HG02623 (cell line): ENCODE data around the gene ASCL5.

Experiments
- ATAC-seq: cut with Tn5 transposase; IDR thresholded peaks from one replicate; pipeline ENCODE4 v1.9.1; 2021; ENCODE audit warnings: moderate library complexity; ENCODE audit not compliant: unreplicated experiment

ASCL5 gene

DNA sequence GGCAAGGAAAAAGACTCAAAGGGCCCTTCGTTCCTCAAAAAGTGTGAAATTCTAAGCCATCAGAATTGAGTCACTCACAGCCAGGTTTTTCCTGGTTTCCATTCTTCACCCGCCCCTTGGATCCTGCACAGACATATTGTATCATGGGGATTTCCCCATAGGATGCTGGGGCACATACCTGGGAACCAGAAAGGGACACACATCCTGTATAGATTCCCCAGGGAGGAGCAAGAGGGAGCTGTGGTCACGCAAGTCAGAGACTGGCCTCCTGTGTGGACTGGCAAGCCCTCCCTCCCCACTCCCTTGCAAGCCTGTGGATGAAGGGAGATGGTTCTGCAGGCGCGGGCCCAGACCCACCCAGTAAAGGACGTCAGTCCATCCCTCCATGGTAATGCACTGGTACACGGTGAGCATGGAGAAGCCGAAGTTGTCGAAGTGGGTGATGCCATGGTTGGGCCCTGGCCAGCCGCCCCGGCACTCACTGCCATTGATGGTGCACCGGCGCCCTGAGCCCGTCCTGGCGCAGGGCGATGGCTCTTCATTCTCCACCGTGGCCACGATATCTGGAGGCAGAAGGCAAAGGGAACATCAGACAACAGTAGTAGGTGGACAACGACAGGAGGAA lies 38.0 kb downstream of the ASCL5 start:
- ATAC-seq, result no peak

DNA sequence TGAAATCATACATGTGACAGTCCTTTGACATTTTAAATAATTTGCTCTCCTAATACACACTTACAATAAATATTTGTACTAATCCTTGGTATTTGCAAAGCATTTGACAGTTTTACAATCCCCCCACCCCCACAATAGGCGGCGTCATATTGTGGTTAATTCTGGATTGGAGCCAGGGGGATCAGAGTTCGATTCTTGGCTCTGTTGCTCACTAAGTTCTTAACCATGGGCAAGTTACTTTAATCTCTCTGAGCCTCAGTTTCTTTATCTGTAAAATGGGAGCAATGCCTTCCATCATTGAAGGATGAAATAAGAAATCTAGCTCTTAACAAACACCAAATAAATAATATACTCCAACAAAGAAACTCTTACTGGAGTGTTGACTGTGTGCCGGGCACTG lies 38.6 kb downstream of the ASCL5 start:
- ATAC-seq, result no peak

- no peak for ATAC-seq
Measured at GRCh38 chr1:201085902-201086735, 40.9 kb downstream of the ASCL5 start.

DNA sequence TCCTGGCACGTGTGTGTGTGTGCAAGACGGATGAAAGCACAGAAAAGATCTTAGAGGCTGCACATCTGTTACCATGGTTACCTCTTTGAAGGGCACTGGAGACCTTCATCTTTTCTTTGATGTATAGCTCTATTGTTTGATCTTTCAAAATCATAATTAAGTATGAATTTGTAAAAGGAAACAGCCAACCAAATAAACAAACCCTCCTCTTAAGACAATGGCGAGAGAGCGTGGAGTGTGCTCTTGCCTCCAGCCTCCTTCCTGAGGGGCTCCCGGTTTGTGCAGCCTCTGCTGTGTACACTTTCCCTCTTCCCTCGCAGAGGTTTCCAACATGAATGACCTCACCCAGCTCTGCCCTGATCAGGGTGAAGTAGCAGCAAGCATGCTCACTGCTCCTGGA lies 42.7 kb downstream of the ASCL5 start:
- ATAC-seq, result no peak

DNA sequence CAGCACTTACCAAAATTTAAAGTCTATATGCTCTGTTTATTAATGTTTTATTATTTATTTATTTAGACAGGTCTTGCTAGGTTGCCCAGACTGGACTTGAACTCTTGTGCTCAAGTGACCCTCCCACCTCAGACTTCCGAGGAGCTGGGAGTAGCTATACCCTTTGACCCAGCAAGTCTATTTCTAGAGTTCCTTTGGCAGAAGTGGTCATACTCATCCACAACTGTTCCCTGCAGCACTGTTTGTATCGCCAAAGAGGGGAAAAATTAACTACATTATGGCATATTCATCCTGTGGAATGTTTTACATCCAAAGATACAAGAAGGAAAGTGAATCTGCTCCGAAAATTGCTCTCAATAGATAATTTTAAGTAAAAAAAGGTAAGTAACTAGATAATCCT lies 43.2 kb downstream of the ASCL5 start:
- no peak for ATAC-seq

- ATAC-seq, result no peak
Measured at GRCh38 chr1:201080135-201080534, 46.8 kb downstream of the ASCL5 start.

DNA sequence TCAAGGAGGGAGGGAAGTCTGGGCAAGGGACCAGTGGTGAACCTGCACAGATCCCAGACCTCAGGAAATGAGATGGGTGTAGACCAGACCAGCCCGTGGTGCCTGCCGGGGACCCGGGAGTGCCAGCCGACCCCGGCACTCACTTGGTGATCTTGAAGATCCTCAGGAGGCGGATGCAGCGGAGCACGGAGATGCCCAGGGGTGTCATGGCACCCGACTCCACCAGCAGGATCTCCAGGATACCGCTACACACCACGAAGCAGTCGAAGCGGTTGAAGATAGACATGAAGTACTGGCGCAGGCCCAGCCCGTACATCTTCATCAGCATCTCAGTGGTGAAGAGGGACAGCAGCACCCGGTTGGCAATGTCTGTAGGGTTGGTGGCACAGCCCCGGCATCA lies 49.2 kb downstream of the ASCL5 start:
- ATAC-seq, result no peak

DNA sequence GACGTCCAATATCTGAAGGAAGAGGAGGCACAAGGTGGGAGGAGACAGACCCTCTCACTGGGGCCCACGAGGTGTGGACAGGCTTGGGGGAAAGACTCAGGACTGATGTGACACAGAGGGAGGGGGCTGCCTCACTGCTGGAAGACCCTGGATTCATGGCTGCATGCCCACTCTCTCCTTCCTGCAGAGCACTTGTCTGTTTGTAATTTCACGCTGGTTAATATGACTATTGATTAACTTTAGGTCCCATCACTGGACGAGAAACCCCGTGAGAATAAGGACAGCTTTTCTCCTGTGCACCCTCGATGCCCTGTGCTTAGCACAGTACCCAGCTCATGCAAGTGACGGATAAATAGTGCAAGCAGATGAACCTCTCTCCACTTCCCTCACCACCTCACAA lies 49.9 kb downstream of the ASCL5 start:
- no peak for ATAC-seq

DNA sequence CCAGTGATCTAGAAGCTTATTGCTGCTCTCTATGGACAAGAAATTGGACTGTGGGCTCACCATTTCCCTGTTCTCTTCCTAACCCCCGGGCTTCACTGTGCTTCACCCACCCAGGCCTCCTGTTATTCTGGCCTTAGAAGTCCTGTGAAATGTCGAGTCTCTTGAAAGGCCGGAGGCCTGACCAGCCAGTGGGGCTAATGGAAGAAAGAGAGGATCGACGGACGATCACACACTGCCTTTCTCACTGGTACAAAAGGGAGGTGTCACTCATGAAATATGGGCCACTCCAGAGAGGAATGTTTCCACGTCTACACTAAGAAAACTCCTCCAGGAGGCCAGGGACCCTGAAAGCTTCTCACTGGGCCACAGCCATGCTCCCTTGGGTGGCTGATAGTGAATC lies 50.9 kb downstream of the ASCL5 start:
- no peak for ATAC-seq

DNA sequence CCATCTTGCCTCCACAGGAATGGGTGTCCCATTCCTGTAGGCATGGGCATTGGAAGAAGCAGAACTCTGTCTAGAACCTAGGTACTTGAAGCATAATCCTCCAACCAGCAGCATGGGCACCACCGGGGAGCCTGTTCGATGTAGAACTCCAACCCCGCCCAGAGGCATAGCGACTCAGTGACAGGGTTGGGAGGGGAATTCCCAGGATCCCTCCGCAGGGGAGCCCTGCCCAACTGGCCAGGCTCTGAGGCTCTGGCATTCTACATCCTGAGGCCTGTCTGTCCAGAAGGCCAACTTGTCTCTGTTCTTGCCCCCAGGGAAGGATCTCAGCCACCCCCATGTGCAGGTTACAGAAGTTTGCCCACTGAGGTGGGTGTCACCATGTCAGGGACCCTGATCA lies 53.0 kb downstream of the ASCL5 start:
- ATAC-seq, result no peak

DNA sequence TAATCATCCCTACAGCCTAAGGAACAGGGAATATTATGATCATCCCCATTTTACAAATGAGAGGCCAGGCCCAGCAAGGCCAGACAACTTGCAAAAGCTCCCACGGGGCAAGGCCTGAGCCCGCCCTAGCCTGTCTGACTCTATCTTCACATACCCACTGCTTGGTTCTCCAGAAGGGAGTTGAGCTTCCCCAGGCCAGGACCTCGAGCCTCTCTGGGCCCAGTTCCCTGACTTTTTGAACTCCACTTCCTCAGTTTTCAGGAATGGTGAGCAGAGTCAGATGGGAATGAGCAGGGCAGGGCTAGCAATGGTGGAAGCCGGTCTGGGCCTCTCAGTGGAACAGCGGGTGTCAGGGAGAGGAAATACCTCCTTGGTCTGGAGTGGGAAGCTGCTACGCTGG lies 54.1 kb downstream of the ASCL5 start:
- no peak for ATAC-seq

DNA sequence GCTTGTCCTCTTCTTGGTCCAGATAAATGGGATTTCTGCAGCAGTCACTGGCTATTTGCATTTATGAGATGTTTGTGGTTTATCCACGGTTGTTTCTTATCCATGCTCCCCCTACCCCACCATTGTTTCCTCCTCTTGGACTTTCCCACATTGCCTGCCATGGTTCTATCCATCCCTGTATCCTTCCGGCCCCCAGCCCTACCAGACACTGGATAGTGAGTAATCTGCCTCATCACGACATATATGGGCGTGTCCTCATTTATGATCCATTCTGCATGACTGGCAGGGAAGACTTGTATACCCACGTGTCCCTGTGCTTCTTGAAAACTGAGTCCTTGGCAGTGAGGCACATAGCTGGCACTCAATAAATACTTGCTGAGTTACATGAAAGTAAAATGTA lies 54.8 kb downstream of the ASCL5 start:
- ATAC-seq, result no peak

GRCh38 chr1:201069636-201070035 lies 57.3 kb downstream of the ASCL5 start:
- no peak for ATAC-seq

- no peak for ATAC-seq
Measured at GRCh38 chr1:201068976-201069375, 58.0 kb downstream of the ASCL5 start.

DNA sequence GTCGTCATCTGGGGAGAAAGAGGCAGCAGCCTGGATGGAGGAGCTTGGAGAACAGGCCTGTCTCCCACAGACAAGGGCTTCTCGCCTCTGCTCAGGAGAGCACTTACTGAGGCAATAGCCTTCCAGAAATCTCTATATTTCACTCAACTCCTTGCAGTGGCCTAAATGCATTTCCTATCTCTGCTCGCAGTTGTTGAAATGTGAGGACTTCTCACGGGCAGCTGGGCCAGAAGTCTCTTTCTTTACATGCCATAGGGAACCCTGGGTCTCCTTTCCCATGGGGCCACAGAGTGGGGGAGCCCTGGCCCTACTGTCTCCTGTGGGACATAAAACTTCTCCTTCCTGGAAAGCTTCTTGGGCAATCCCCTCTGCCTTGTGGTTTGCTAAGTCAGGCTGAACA lies 60.0 kb downstream of the ASCL5 start:
- no peak for ATAC-seq

DNA sequence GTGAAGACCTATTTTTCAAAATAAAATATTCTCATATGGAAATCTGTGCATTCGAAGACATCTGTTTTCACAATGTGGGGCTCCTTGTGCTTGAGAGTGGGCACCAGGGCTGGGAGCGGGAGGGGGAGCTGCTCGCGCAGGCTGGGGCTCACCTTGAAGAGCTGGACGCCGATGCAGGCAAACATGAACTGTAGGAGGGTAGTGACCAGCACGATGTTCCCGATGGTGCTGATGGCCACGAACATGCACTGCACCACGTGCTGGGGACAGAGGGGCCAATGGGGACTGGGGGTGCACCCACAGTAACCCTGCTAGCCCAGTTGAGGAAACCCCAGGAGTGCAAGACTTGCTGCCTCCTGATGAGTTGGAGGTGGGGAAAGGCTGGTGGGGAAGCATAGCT lies 61.3 kb downstream of the ASCL5 start:
- ATAC-seq, result no peak

DNA sequence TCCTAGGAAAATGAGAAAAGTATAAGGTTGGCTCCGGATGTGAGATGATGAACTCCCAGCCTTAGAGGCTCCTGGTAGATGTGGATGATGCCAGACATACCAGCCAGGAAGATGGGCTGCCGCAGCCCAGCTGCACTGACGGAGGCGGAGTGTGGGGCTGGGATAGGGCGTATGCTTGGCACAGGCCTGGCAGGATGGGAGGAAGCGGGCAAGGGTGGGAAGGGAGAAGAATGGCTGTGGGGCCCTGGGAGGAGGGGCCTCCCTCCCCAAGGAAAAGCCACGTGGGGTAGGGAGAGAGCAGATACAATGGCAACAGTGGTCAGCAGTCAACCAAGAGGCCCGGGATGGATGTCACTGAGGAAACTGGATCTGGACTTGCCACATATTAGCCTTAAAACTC lies 62.2 kb downstream of the ASCL5 start:
- ATAC-seq, result no peak
